ENCODE data around the gene IL18RAP. TPM values are rescaled to one million over a fixed set of nuclear protein-coding genes. Genes with fewer than 3 reads are reported as not detected.

Gene IL18RAP
- total and polyA plus RNA-seq, 2 donors (not counting 1 experiment from before 2014, with no cell fraction given): 0.22 to 1.4 TPM

DNA sequence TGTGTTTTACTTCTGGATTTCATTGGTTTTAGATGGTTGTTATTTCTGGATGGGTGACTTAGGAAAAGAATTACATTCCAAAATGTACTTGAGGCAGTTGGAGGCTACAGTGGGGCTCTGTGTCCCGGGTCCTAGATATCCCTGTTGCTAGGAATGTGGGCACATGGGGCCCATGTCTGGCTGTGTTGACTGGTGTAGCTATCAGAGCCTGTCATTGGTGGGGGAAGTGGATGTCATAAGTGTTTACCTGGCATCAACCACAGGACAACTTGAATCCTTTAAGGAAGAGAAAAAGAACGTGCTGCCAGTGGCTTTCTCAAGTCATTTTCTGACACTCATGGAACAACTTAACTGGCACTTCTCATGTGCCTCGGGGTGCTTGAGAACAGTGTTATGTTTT is 37.0 kb upstream of the IL18RAP start:
- H3K27me3 Mint-ChIP-seq: no peaks in the 10 kb centered on the region
- no peak overlapping the region for H3K4me3 Mint-ChIP-seq
- Histone ChIP-seq H3K4me3 (ENCODE audit: control extremely low read depth in 1 of 5, extremely low read depth in 1 of 5, insufficient read depth in 1 of 5, low read depth in 2 of 5, low read length in 4 of 5) (no peak overlapping the region), H3K9me3 (ENCODE audit: control extremely low read depth in 1 of 3, control insufficient read depth in 2 of 3, insufficient read depth in 1 of 3, low read length in 2 of 3) (peaks cover 3 to 14% (median 5%) of the 10 kb centered on the region in 3 donors), H3K79me2 (ENCODE audit: control insufficient read depth, insufficient read depth, low read length) (no peaks in the 10 kb centered on the region), H2AFZ (ENCODE audit: insufficient read depth, low read depth, low read length, poor library complexity, severe bottlenecking) (no peak overlapping the region), H3K4me1 (ENCODE audit: control insufficient read depth in 2 of 2, insufficient read depth in 2 of 2, low read length in 2 of 2) (no peaks in the 10 kb centered on the region), H3K27me3 (replicated peaks in 1 of 4; ENCODE audit: control extremely low read depth in 1 of 4, control insufficient read depth in 3 of 4, insufficient read depth in 4 of 4, low read length in 3 of 4) (no peaks in the 10 kb centered on the region), H3K36me3 (replicated peaks in 1 of 2; ENCODE audit: control extremely low read depth in 1 of 2, control insufficient read depth in 1 of 2, extremely low read depth in 1 of 2, insufficient read depth in 2 of 2, low read length in 1 of 2) (no peaks in the 10 kb centered on the region), H4K20me1 (ENCODE audit: control insufficient read depth, insufficient read depth, low read length, poor library complexity, severe bottlenecking) (no peaks in the 10 kb centered on the region), H3K4me2 (replicated peaks; ENCODE audit: low read depth, low read length, poor library complexity, severe bottlenecking) (no peak overlapping the region), H3K9ac (ENCODE audit: low read length) (no peak overlapping the region), H3K27ac (ENCODE audit: low read length in 2 of 2) (no peak overlapping the region)
- intact Hi-C loops (cut with micrococcal nuclease): no loop called here
- DNase-seq (no peak), ATAC-seq (ENCODE audit: low read depth) (no peak)
- no peak overlapping the region for H3K27ac Mint-ChIP-seq
- peaks cover 11% of the 10 kb centered on the region for H3K9me3 Mint-ChIP-seq (ENCODE audit: insufficient read depth)
- ChIA-PET POLR2A (no interaction called here), CTCF (no interaction called here)
- H3K4me1 Mint-ChIP-seq: peaks cover 2% of the 10 kb centered on the region
- TF ChIP-seq EZH2 (IDR thresholded peaks at IDR 0.05; ENCODE audit: borderline replicate concordance, insufficient read depth, low read depth, low read length, poor library complexity, severe bottlenecking): no peak
- TF ChIP-seq, protein P1, sequence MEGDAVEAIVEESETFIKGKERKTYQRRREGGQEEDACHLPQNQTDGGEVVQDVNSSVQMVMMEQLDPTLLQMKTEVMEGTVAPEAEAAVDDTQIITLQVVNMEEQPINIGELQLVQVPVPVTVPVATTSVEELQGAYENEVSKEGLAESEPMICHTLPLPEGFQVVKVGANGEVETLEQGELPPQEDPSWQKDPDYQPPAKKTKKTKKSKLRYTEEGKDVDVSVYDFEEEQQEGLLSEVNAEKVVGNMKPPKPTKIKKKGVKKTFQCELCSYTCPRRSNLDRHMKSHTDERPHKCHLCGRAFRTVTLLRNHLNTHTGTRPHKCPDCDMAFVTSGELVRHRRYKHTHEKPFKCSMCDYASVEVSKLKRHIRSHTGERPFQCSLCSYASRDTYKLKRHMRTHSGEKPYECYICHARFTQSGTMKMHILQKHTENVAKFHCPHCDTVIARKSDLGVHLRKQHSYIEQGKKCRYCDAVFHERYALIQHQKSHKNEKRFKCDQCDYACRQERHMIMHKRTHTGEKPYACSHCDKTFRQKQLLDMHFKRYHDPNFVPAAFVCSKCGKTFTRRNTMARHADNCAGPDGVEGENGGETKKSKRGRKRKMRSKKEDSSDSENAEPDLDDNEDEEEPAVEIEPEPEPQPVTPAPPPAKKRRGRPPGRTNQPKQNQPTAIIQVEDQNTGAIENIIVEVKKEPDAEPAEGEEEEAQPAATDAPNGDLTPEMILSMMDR (IDR thresholded peaks at IDR 0.05): no peak
- WGBS (ENCODE audit: insufficient coverage): 92% methylated on average over 1 of the region's 3 CpGs

DNA sequence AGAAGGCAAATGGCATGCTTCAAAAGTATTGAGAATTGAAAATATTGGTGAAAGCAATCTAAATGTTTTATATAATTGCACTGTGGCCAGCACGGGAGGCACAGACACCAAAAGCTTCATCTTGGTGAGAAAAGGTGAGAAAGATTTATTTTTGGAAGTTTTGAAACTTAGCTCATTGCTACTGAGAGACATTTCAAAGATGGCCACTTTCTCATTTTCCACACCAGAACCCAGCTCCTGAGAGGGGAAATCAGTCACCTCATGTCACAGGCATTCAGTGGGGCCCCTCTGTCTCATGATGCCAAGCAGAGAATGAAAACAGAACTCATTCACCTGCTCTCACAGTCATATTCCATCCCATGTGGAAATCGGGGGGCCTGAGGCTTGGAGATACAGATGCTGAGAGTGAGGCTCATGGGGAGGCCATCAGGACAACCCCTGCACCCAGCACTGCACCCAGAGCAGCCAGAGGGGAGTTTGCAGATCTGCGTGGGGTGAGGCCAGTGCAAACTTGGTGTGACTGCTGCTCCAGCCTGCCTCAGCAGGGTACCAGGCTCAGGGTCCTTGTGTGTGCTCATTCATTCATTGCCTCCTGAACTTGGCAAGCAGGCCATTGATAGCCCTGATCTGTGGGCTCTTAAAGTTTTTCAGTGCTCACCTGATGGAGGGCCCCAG is 36.0 kb upstream of the IL18RAP start:
- Mint-ChIP-seq H3K27me3 (no peaks in the 10 kb centered on the region), H3K4me1 (peaks cover 2% of the 10 kb centered on the region), H3K4me3 (no peak overlapping the region), H3K27ac (no peak overlapping the region), H3K9me3 (ENCODE audit: insufficient read depth) (peaks cover 11% of the 10 kb centered on the region)
- TF ChIP-seq EZH2 (IDR thresholded peaks at IDR 0.05; ENCODE audit: borderline replicate concordance, insufficient read depth, low read depth, low read length, poor library complexity, severe bottlenecking): no peak
- TF ChIP-seq, protein P1 (IDR thresholded peaks at IDR 0.05): no peak
- Histone ChIP-seq H4K20me1 (ENCODE audit: control insufficient read depth, insufficient read depth, low read length, poor library complexity, severe bottlenecking) (no peaks in the 10 kb centered on the region), H2AFZ (ENCODE audit: insufficient read depth, low read depth, low read length, poor library complexity, severe bottlenecking) (no peak overlapping the region), H3K27ac (ENCODE audit: low read length in 2 of 2) (no peak overlapping the region), H3K9me3 (ENCODE audit: control extremely low read depth in 1 of 3, control insufficient read depth in 2 of 3, insufficient read depth in 1 of 3, low read length in 2 of 3) (peaks cover 3 to 14% (median 5%) of the 10 kb centered on the region in 3 donors), H3K36me3 (replicated peaks in 1 of 2; ENCODE audit: control extremely low read depth in 1 of 2, control insufficient read depth in 1 of 2, extremely low read depth in 1 of 2, insufficient read depth in 2 of 2, low read length in 1 of 2) (no peaks in the 10 kb centered on the region), H3K79me2 (ENCODE audit: control insufficient read depth, insufficient read depth, low read length) (no peaks in the 10 kb centered on the region), H3K27me3 (replicated peaks in 1 of 4; ENCODE audit: control extremely low read depth in 1 of 4, control insufficient read depth in 3 of 4, insufficient read depth in 4 of 4, low read length in 3 of 4) (no peaks in the 10 kb centered on the region), H3K9ac (ENCODE audit: low read length) (no peak overlapping the region), H3K4me1 (ENCODE audit: control insufficient read depth in 2 of 2, insufficient read depth in 2 of 2, low read length in 2 of 2) (no peaks in the 10 kb centered on the region), H3K4me2 (replicated peaks; ENCODE audit: low read depth, low read length, poor library complexity, severe bottlenecking) (no peak overlapping the region), H3K4me3 (ENCODE audit: control extremely low read depth in 1 of 5, extremely low read depth in 1 of 5, insufficient read depth in 1 of 5, low read depth in 2 of 5, low read length in 4 of 5) (no peak overlapping the region)
- CTCF ChIA-PET: no interaction called here
- POLR2A ChIA-PET: no interaction called here
- DNase-seq (no peak), ATAC-seq (ENCODE audit: low read depth) (no peak)
- intact Hi-C loops (cut with micrococcal nuclease): no loop called here
- 83% methylated on average over 2 of the region's 3 CpGs for WGBS (ENCODE audit: insufficient coverage)

Measured in B cell (primary cell).